Effector memory CD4-positive, alpha-beta T cell (primary cell): ENCODE results near the gene PRUNE2.

Experiments
- DNase-seq, 3 donors: peaks; one replicate each; pipeline ENCODE4 v3.0.0-alpha.2; 2020
- H3K27ac ChIP-seq: 2 replicates; pipeline ENCODE4 v1.7.0; 2013; ENCODE audit warnings: mild to moderate bottlenecking, low read length, moderate library complexity; ENCODE audit not compliant: insufficient read depth, poor library complexity, severe bottlenecking
- H3K27me3 ChIP-seq: replicated peaks from 2 replicates; pipeline ENCODE4 v1.7.0; 2013; ENCODE audit warnings: mild to moderate bottlenecking, low read length; ENCODE audit not compliant: insufficient read depth, control insufficient read depth, poor library complexity, severe bottlenecking
- H3K36me3 ChIP-seq: 2 replicates; pipeline ENCODE4 v1.7.0; 2013; ENCODE audit warnings: mild to moderate bottlenecking, low read length, moderate library complexity; ENCODE audit not compliant: control insufficient read depth, insufficient read depth
- H3K4me1 ChIP-seq: 2 replicates; pipeline ENCODE4 v1.7.0; 2013; ENCODE audit warnings: low read length, mild to moderate bottlenecking; ENCODE audit not compliant: control insufficient read depth, insufficient read depth, poor library complexity, severe bottlenecking
- H3K4me3 ChIP-seq: 2 replicates; pipeline ENCODE4 v1.7.0; 2013; ENCODE audit warnings: low read length, low read depth, mild to moderate bottlenecking; ENCODE audit not compliant: insufficient read depth, poor library complexity, severe bottlenecking
- H3K9me3 ChIP-seq: 2 replicates; pipeline ENCODE4 v1.7.0; 2013; ENCODE audit warnings: mild to moderate bottlenecking, low read length, moderate library complexity; ENCODE audit not compliant: control insufficient read depth

PRUNE2 gene

DNA sequence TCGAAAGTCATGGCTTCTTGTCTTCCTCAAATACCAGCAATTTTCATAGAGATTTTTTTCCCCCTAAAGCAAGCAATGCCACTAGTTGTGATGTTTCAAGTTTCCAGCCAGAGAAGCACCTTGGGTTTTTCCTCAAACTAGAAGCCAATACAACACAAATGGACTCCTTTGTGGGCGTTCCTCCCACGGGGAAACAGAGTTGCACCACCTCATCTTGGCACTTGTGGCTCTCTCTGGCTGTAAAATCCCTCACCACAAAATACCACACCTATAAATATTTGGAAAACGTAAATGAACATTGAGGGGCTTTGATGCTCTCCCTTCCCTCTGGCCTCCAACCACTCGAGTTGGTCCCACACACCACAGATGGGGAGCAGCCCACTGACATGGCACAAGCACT, 208.8 kb downstream of the PRUNE2 start:
- Histone ChIP-seq H3K9me3 (no peaks in the 10 kb centered on the region), H3K4me1 (no peaks in the 10 kb centered on the region)
- DNase-seq: no peak

GRCh38 chr9:76693912-76694311, 212.0 kb downstream of the PRUNE2 start:
- Histone ChIP-seq H3K27me3 (peaks cover 4% of the 10 kb centered on the region), H3K4me1 (no peaks in the 10 kb centered on the region), H3K27ac (no peak overlapping the region), H3K4me3 (no peak overlapping the region), H3K36me3 (no peaks in the 10 kb centered on the region), H3K9me3 (no peaks in the 10 kb centered on the region)
- DNase-seq: no peak

More for the DNA sequence above, 208.8 kb downstream of the PRUNE2 start:
- Histone ChIP-seq H3K27me3 (no peaks in the 10 kb centered on the region), H3K4me3 (no peak overlapping the region), H3K36me3 (no peaks in the 10 kb centered on the region), H3K27ac (no peak overlapping the region)

GRCh38 chr9:76692458-76693129, 213.3 kb downstream of the PRUNE2 start:
- no peaks in the 10 kb centered on the region for H3K4me1 ChIP-seq
- H3K4me3 ChIP-seq: no peak overlapping the region
- no peaks in the 10 kb centered on the region for H3K36me3 ChIP-seq
- H3K27me3 ChIP-seq: peaks cover 4% of the 10 kb centered on the region
- no peaks in the 10 kb centered on the region for H3K9me3 ChIP-seq
- no peak overlapping the region for H3K27ac ChIP-seq
- DNase-seq: no peak

DNA sequence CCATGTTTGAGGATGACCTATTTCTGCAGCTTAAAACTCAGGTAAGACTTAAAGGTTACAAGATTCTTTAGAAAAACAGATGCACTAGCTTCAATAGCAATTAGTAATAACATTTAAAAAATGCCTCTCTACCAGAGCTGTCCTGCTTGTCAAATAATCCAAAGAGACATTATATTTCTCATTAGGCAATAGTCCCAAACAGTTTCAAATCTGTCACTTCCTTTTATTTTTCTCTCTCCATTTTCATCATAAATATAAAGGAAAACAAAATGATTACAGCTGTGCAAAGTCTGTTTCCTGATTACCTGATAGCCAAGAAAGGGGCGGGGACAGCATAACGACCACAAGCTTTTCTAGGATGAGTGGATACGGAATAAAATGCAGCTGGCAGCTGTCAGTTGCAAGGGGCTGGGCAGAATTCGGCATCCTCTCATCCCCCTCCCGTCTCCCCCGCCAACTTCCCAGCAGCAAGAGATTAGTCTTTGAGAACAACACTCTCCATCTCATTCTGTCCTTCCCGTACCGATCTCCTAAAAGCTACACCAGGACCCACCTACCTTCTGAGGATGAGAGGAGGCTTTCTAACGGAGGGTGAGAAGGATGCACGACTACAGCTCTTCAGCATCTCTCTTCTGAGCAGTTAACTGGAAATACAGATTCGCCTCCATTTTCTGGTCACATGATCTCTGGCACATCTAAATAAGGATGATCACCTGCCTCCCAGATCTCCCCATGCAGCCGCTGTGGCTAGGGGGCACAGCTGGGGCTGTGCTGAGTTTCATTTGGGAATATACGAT, 214.2 kb downstream of the PRUNE2 start:
- H3K9me3 ChIP-seq: no peaks in the 10 kb centered on the region
- H3K27me3 ChIP-seq: peaks cover 4% of the 10 kb centered on the region
- H3K36me3 ChIP-seq: no peaks in the 10 kb centered on the region
- H3K27ac ChIP-seq: no peak overlapping the region
- no peaks in the 10 kb centered on the region for H3K4me1 ChIP-seq
- H3K4me3 ChIP-seq: peak overlapping the region; percentile 19
- DNase-seq: no peak

DNA sequence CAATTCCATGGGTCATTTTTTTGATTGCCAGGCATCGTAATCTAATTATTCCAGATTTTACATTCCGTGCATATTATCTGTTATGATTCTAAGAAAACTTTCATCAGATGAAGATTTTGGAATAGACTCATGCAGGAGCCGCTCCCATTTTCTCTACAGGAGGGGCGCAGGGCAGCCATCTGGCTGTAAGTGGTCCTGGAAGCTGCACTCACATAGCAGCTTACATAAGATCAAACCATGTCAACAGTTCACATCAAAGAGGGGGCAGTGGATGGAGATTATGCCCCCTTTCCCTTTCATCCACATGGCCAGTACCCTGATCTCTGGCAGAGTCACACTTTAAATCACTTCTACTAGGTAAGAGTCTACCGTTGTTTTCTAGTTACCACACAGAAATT, 214.9 kb downstream of the PRUNE2 start:
- no peak overlapping the region for H3K4me3 ChIP-seq
- H3K36me3 ChIP-seq: no peaks in the 10 kb centered on the region
- H3K27me3 ChIP-seq: peaks cover 4% of the 10 kb centered on the region
- no peaks in the 10 kb centered on the region for H3K4me1 ChIP-seq
- H3K9me3 ChIP-seq: no peaks in the 10 kb centered on the region
- H3K27ac ChIP-seq: no peak overlapping the region
- no peak for DNase-seq

DNA sequence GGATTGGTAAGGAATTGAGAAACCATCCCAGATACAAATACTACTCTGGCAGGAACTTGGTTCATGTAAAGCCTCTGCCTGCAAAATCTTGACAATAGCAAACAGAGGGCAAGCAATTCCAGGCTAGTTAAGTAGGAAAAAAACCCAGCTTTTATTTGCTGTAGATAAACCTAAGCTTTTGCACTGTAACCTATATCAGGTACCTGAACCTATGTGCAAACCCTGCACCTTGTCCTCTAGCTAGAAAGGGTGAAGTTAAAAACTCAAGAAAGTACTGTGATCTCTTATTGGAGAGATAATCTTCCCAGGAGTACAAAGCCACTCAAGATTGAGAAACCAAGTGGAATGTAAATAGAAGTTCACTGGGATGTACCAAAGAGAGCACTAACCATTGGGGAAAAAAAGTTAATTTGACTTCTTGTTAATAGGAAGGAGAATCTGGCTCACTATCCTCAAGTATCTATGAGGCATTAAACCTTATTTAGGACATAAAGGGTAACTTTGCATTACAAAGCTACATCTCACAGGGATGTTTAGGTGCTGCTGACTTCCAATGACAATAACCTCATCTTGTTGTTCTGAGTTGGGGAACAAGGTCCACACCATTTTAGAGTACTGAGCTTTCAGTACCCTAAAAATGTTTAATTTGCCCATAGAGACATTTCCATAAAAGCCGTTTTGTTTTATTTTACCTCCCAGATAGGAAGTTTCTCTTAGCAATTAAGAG, 215.5 kb downstream of the PRUNE2 start:
- no peak overlapping the region for H3K4me3 ChIP-seq
- DNase-seq: no peak
- H3K27ac ChIP-seq: no peak overlapping the region
- H3K36me3 ChIP-seq: no peaks in the 10 kb centered on the region
- no peaks in the 10 kb centered on the region for H3K4me1 ChIP-seq
- H3K27me3 ChIP-seq: peaks cover 4% of the 10 kb centered on the region
- H3K9me3 ChIP-seq: no peaks in the 10 kb centered on the region

DNA sequence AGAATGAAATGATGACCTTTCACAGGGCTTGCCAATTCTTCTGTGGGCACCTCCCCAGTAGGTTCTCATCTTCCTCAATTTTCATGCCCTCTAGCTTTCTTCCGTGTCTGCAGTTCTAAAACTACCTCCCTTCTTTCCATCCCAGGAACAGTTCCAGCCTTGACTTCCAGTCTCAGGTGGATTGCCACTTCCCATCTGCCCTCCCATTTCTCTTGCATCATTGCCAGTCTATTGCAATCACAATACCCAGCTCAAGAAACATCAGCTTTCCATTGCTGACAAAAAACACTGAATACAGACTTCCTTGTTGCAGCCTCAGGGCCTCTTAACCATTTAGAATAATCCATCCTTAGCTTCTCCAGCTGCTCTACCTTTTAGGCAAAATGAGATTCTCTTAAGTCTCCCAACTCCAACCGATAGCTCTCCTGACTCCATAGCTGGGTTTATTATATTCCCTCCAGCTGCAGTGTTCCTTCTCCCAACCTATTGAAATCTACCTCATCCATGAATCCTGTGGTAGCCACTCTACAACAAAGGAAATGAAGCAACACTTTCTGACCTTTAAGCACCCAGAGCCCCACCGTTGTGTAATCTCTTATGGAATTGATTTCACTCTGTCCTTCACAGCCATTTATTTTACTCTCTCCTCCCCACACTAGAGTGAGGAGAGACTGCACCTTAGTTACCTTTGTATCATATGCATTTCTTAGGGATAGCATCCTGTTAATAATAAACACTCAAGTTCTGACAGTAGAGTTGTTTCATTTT, 217.3 kb downstream of the PRUNE2 start:
- no peak for DNase-seq
- Histone ChIP-seq H3K36me3 (no peaks in the 10 kb centered on the region), H3K4me3 (no peak overlapping the region), H3K9me3 (no peaks in the 10 kb centered on the region), H3K4me1 (no peaks in the 10 kb centered on the region), H3K27me3 (peaks cover 4% of the 10 kb centered on the region), H3K27ac (no peak overlapping the region)

DNA sequence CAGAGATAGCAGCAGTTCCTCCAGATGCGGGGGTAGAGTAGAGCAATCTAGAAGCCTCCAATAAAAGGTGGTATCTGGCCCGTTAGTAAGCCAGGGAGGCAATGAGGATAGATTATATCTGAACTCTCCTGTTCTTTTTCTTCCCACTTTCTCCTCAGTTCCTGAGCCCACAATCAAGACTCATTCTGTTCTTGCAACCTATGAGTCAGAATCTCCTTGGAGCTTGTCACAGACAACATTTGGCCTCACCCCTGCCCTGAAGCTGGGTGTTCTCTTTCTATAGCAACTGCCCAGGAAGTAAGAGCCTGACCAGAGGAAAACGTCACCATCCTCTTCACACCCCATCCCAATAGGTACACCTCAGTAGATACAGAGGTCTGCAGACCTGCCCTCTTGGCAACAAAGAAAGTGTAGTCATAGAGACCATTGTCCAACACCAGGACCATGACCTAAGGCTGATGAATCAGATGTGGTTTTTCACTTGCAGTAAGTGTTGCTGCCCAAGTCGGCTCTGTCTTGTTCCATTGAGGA, 218.0 kb downstream of the PRUNE2 start:
- Histone ChIP-seq H3K9me3 (no peaks in the 10 kb centered on the region), H3K4me3 (no peak overlapping the region), H3K27ac (no peak overlapping the region), H3K4me1 (no peaks in the 10 kb centered on the region), H3K27me3 (peaks cover 4% of the 10 kb centered on the region), H3K36me3 (no peaks in the 10 kb centered on the region)
- no peak for DNase-seq

- Histone ChIP-seq H3K27me3 (peaks cover 4% of the 10 kb centered on the region), H3K4me1 (no peaks in the 10 kb centered on the region), H3K4me3 (no peak overlapping the region), H3K9me3 (no peaks in the 10 kb centered on the region), H3K27ac (no peak overlapping the region), H3K36me3 (no peaks in the 10 kb centered on the region)
- DNase-seq: no peak
These were observed 219.2 kb downstream of the PRUNE2 start for GRCh38 chr9:76686756-76687155.
